GM18870 (cell line): ENCODE data around the gene S100A7.
"Not testable (repeated sequence)": the region's sequence is repeated elsewhere in the genome, so short reads cannot be mapped to it uniquely, and the experiment has no call there.

Experiments used
- ATAC-seq: cut with Tn5 transposase; IDR thresholded peaks from one replicate; pipeline ENCODE4 v1.9.1; 2021; ENCODE audit warnings: moderate library complexity; ENCODE audit not compliant: unreplicated experiment

The S100A7 gene

GRCh38 chr1:153478047-153478691 is 17.7 kb upstream of the S100A7 start:
- ATAC-seq: no peak

DNA sequence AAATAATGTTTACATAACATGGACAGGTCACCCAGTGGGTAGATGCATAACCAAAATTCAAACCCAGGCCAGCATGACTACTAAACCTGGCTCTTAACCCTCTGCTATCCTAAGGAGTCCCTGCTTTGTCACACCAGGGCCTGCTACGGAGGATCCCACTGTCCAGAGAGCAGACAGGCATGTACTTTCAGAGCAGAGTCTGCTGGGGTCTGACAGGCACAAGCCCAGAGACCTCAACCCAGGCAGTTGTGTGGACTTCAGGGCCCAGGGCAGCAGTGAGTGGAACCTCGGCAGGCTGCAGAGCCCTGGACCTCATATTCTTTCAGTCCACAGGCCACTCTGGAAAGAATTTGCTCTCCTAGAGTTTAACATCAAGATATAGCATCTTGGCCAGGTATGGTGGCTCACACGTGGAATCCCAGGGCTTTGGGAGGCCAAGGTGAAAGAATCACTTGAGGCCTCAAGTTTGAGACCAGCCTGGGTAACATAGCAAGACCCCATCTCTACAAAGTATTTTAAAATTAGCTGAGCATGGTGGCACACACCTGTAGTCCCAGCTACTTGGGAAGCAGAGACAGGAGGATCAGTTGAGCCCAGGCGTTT is 16.1 kb upstream of the S100A7 start:
- no peak for ATAC-seq

DNA sequence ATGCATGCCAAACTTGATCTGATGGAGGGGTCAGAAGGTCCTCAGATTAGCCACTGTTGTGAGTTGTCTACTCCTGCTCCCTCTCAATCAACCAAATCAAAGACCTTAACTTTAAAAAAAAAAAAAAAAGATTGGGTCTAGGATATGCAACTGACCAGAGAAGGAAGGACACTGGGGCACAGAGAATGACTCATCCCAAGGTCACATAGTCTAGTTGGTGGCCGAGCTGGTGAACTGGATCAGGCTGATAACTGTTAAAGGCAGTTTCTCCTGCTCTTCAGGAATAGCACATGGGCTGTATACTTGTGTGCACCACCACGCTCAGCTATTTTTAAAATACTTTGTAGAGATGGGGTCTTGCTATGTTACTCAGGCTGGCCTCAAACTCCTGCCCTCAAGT is 14.8 kb upstream of the S100A7 start:
- ATAC-seq: no peak

GRCh38 chr1:153474347-153474746 is 13.9 kb upstream of the S100A7 start:
- no peak for ATAC-seq

DNA sequence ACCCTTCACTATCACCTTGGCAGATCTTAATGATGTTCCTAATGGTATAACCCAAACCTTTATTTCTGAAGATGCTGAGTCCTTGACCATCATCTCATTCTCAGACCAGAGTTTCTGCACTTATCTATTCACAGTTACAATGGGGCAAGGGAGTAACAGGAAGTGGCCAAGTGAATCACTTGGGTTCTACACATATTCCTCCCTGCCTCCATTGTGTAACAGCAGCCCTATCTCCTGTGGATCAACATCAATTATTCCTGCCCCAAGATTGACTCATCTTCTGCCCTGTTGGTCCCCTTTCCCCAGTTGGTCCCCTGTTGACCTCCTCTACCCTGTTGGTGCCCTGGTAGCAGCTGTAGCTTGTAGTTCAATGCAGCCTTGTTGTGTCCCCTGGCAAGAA is 10.3 kb upstream of the S100A7 start:
- ATAC-seq: no peak

DNA sequence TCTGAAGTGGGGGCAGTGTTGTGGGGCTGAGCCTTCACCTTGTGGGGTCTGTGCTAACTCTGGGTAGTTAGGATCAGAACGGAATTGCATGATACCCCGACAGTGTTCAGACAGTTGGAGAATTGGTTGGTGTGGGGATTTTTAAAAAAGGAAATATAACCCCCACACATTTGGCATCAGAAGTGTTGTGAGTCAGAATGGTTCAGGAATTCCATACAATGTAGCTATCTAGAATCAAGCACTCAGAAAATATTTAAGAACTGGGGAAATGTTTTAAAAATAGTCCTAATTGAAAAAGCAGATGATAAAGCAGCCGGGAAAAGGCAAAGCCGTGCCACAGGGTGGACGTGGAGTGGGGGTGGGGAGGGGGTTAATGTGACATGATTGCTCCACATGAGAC is 6.5 kb upstream of the S100A7 start:
- ATAC-seq: no peak

- ATAC-seq: no peak
Observed at GRCh38 chr1:153465811-153466636, 5.6 kb upstream of the S100A7 start.

- not testable (repeated sequence) for ATAC-seq
Observed at GRCh38 chr1:153462741-153463140, 2.3 kb upstream of the S100A7 start.

DNA sequence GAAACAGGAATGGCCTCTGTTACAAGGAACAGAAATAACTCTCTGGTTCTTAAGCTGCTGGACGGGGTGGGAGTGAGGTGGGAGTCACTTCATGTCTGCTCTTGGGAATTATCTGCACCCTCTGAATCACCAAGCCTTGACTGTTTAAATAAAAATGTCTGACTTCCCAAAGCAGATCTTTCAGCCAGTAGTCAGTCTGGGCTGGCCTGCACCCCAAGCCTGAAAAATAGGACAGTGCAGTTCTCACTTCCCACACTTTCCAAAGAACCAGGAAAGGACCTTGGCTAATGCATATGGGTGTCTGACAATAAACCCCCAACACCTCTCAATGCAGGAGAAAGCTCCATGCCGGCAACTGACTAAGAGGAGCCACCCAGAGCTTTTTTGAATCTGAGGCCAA is 796 bp downstream of the S100A7 start:
- ATAC-seq: no peak

- ATAC-seq: no peak
Observed at GRCh38 chr1:153456396-153456795, 4.1 kb downstream of the S100A7 start.

DNA sequence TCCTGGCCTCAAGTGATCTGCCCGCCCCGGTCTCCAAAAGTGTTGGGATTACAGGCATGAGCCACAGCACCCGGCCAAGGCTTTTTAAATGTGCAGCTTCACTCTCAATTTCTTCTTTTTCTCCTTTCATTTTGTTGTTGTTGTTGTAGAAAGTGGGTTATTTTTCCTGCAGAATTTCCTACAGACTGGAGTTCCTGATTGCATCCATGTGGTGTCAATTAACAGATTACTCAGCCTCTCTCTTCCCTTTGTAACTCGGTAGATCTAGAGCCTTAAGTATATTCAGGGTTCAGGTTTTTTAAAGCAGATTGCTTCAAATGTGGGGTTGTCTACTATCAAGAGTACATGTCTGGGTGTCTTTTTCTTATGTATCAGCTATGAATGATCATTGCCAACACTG is 11.6 kb downstream of the S100A7 start:
- not testable (repeated sequence) for ATAC-seq

GRCh38 chr1:153447498-153448170 is 12.8 kb downstream of the S100A7 start:
- no peak for ATAC-seq

DNA sequence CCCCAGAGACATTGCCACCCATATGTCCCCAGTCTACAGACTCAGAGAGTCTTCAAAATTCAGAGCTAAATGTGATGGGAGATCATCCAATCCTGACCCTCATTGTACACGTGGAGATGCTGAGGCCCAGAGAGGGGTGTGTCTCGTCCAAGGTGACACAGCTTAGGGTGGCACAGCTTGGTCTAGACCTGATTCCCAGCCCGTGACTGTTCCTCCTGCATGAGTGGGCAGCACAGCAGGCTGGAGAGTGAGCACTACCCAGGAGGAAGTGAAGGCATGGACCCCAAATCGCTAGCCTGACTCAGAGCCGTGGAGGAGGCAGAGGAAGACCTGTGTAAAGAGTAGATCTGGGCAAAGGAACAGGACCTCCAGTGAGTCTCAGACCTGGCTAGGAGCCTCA is 16.4 kb downstream of the S100A7 start:
- ATAC-seq: no peak

GRCh38 chr1:153443486-153443885 is 17.0 kb downstream of the S100A7 start:
- no peak for ATAC-seq

- ATAC-seq: no peak
Observed at GRCh38 chr1:153441238-153441755, 19.2 kb downstream of the S100A7 start.

DNA sequence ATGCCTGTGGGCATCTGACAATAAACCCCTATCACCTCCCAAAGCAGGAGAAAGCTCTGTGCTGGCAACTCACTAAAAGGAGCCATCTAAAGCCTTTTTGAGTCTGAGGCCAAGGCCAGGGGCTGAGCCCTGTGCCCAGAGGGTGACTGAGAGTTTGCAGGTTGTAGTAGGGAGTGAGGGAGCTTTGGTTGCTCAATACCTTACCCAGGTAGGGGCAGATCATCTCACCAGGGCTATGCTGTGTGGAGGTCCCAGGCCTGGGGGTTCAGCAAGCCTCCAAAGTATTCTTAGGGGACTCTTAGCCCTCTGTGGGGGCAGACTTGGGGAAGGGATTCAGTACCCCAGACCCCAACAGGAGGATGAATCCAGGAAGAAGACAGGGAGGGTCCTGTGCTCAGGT is 21.2 kb downstream of the S100A7 start:
- no peak for ATAC-seq

- ATAC-seq: no peak
Observed at GRCh38 chr1:153438599-153438998, 21.9 kb downstream of the S100A7 start.

DNA sequence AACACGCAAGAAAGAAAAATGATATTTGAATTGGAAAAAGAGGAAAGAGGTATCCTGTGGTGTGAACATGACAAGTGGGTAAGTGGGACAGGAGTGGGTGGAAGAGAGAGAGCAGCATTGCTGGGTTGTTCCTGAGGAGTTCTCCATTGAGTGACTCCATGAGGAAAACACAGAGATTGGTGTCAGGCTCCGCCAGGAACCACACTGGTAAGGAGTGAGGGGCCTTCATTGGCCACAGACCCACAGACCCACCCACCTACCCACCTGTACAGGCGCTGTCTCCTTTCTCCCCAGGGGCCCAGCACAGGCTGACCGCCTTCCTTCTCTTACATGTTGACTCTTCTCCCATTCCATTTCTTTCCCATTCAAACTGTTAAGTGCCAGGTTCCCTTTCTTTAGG is 23.2 kb downstream of the S100A7 start:
- ATAC-seq: no peak

GRCh38 chr1:153434746-153435455 is 25.6 kb downstream of the S100A7 start:
- ATAC-seq: no peak

- no peak for ATAC-seq
Observed at GRCh38 chr1:153432874-153433681, 27.4 kb downstream of the S100A7 start.
